ENCODE results near the gene CCDC12.
"Not testable (repeated sequence)": the region's sequence is repeated elsewhere in the genome, so short reads cannot be mapped to it uniquely, and the experiment has no call there.

CCDC12 gene

DNA sequence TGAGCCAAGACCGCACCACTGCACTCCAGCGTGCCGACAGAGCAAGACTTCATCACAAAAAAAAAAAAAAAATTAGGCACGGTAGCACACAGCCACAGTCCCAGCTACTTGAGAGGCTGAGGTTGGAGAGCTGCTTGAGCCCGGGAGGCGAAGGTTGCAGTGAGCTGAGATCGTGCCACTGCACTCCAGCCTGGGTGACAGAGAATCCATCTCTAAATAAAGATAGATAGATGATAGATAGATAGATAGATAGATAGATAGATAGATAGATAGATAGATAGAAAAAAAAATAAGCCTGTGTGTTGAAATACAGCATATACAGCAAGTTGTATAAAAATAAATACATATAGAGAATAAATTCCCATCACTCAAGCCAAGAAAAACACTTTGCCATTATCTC lies 61.7 kb downstream of the CCDC12 start:
- no peak for TF ChIP-seq FOXP2 (optimal IDR thresholded peaks at IDR 0.05; ENCODE audit: control extremely low read depth, extremely low read length, insufficient read depth)
- no peak for TF ChIP-seq POLR2AphosphoS5 (IDR thresholded peaks at IDR 0.05; ENCODE audit: borderline replicate concordance, low read depth, low read length)
- no peak for TF ChIP-seq EZH2 (IDR thresholded peaks at IDR 0.05)
- no peak for DNase-seq (ENCODE audit: low read depth, low spot score)
- peaks cover 13% of the 10 kb centered on the region; the same call in 1 of the 2 replicates for H3K36me3 ChIP-seq (ENCODE audit: insufficient read depth, low read length)
- H3K27ac ChIP-seq, result no peak overlapping the region
- H3K4me3 ChIP-seq, result no peak overlapping the region
- no peaks in the 10 kb centered on the region for H3K9me3 ChIP-seq (ENCODE audit: low read depth, low read length)
- H3K9ac ChIP-seq (ENCODE audit: insufficient read length), result no peak overlapping the region

DNA sequence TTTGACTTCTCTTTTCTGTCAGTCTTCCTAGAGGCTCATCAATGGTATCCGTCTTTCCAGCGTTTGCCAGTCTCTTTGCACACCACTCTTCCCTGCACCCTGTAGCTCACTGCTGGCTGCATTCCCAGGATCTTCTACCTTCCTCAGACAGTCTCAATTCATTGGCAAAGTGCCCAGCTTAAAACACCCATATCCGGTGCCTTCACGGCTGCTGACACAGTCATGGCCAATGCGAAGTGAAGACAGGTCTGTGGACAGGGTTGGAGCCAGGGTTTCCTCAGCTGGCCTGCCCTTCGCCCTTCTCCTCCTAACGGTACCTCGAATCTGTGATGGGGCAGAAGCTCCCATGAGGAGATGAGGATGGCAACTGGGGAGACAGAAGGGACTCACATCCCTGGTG lies 62.9 kb downstream of the CCDC12 start:
- Histone ChIP-seq H3K9me3 (ENCODE audit: low read depth, low read length) (no peaks in the 10 kb centered on the region), H3K9ac (ENCODE audit: insufficient read length) (no peak overlapping the region), H3K36me3 (ENCODE audit: insufficient read depth, low read length) (peaks cover 8% of the 10 kb centered on the region; the same call in 1 of the 2 replicates), H3K27ac (no peak overlapping the region), H3K4me3 (no peak overlapping the region)
- peak; percentile 24 for DNase-seq (ENCODE audit: low read depth, low spot score)
- no peak for TF ChIP-seq EZH2 (IDR thresholded peaks at IDR 0.05)
- TF ChIP-seq POLR2AphosphoS5 (IDR thresholded peaks at IDR 0.05; ENCODE audit: borderline replicate concordance, low read depth, low read length), result peak; percentile 44; the same call in 1 of the 2 replicates

DNA sequence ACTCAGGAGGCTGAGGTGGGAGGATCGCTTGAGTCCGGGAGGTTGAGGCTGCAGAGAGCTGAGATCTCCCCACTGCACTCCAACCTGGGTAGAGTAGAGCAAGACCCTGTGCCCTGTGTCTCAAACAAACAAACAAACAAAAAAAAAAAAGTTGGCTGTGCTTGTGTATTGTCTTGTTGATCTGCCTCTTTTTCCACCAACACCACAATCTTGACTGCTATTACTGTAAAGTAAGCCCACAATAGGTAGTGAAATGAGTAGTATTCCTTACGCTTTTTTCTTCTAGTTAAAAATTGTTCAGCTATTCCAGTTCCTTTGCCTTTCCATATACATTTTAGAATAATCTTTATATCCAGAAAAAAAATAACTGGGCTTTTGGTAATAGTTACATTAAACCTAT lies 63.6 kb downstream of the CCDC12 start:
- Histone ChIP-seq H3K36me3 (ENCODE audit: insufficient read depth, low read length) (peaks cover 6% of the 10 kb centered on the region; the same call in 1 of the 2 replicates), H3K9me3 (ENCODE audit: low read depth, low read length) (no peaks in the 10 kb centered on the region), H3K27ac (no peak overlapping the region), H3K9ac (ENCODE audit: insufficient read length) (no peak overlapping the region), H3K4me3 (no peak overlapping the region)
- no peak for DNase-seq (ENCODE audit: low read depth, low spot score)
- TF ChIP-seq FOXP2 (optimal IDR thresholded peaks at IDR 0.05; ENCODE audit: control extremely low read depth, extremely low read length, insufficient read depth), result no peak
- TF ChIP-seq EZH2 (IDR thresholded peaks at IDR 0.05), result no peak
- no peak for TF ChIP-seq POLR2AphosphoS5 (IDR thresholded peaks at IDR 0.05; ENCODE audit: borderline replicate concordance, low read depth, low read length)

DNA sequence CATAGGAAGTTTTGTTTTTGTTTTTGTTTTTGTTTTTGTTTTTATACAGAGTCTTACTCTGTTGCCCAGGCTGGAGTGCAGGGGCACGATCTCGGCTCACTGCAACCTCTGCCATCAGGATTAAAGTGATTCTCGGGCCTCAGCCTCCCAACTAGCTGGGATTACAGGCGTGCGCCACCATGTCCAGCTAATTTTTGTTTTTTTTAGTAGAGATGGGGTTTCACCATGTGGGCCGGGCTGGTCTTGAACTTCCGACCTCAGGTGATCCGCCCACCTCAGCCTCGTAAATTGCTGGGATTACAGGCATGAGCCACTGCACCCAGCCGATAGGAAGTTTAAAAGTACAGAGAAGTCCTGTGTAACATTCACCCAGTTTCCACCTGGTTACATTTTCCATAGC lies 65.6 kb downstream of the CCDC12 start:
- not testable (repeated sequence) for H3K9ac ChIP-seq (ENCODE audit: insufficient read length); H3K36me3 ChIP-seq (ENCODE audit: insufficient read depth, low read length); DNase-seq (ENCODE audit: low read depth, low spot score); H3K9me3 ChIP-seq (ENCODE audit: low read depth, low read length); H3K4me3 ChIP-seq; H3K27ac ChIP-seq

- Histone ChIP-seq H3K27ac (no peak overlapping the region), H3K9ac (ENCODE audit: insufficient read length) (no peak overlapping the region)
Observed at GRCh38 chr3:46910166-46910760, 66.3 kb downstream of the CCDC12 start.

DNA sequence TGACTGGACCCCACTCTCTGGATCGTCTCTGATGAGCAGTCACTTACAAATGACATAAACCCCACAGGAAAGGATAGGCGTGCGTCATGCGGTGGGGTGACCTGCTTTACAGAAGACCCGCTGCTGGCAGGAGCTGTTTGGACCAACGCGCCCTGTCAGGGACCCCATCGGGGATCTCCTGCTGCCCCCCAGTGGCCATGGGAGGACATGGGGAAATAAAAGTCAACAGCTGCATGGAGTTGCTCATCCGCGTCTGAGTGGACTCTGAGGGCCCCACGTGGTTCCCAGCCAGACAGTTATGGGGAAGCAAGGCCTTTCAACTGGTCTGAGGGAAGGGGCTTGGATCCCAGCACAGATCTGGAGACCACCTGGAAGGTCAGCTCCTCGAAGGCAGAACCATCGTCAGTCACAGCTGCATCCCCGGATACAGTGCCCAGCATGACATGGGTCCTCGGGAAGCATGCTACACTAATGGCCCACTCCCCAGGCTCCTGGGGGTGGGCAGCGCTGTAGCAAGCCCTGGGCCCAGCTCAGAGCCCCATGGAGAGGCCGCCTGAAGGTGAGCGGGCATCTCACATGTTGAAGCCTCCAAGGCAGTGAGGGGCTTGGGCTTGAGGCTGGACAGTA lies 66.9 kb downstream of the CCDC12 start:
- DNase-seq (ENCODE audit: low read depth, low spot score), result no peak
- Histone ChIP-seq H3K9ac (ENCODE audit: insufficient read length) (no peak overlapping the region), H3K36me3 (ENCODE audit: insufficient read depth, low read length) (no peaks in the 10 kb centered on the region), H3K4me3 (no peak overlapping the region), H3K9me3 (ENCODE audit: low read depth, low read length) (no peaks in the 10 kb centered on the region), H3K27ac (no peak overlapping the region)
- TF ChIP-seq FOXP2 (optimal IDR thresholded peaks at IDR 0.05; ENCODE audit: control extremely low read depth, extremely low read length, insufficient read depth) (no peak), EZH2 (IDR thresholded peaks at IDR 0.05) (no peak), POLR2AphosphoS5 (IDR thresholded peaks at IDR 0.05; ENCODE audit: borderline replicate concordance, low read depth, low read length) (no peak)

More at GRCh38 chr3:46910166-46910760, 66.3 kb downstream of the CCDC12 start:
- no peak overlapping the region for H3K4me3 ChIP-seq
- no peaks in the 10 kb centered on the region for H3K36me3 ChIP-seq (ENCODE audit: insufficient read depth, low read length)
- no peak for DNase-seq (ENCODE audit: low read depth, low spot score)
- H3K9me3 ChIP-seq (ENCODE audit: low read depth, low read length), result no peaks in the 10 kb centered on the region
- TF ChIP-seq FOXP2 (optimal IDR thresholded peaks at IDR 0.05; ENCODE audit: control extremely low read depth, extremely low read length, insufficient read depth), result no peak
- no peak for TF ChIP-seq POLR2AphosphoS5 (IDR thresholded peaks at IDR 0.05; ENCODE audit: borderline replicate concordance, low read depth, low read length)

DNA sequence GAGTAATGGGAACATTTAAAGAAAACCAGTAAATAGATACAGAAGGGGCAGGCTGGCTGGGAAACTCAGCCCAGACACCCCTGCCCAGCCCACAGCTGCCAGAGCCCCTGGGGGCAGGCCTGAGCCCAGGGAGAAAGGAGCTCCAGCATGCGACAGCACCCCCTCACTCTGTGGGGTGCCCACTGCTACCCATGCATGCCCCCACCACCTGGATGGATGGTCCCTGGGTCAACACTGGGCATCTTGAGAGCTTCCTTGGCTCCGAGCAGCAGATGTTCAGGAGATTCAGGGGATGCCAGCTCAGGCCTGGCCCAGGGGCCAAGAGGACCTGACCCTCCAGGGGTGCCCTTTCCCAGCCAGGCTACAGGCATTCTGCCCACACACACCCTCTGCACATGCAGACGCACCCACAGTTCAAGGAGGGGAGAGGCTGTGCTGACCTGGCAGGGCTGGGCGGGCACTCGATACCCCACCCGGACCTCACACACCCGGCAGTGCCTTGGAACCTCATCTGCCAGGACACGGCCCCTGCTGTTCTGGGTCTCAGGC lies 67.5 kb downstream of the CCDC12 start:
- no peak overlapping the region for H3K27ac ChIP-seq
- H3K4me3 ChIP-seq, result no peak overlapping the region
- no peak for TF ChIP-seq FOXP2 (optimal IDR thresholded peaks at IDR 0.05; ENCODE audit: control extremely low read depth, extremely low read length, insufficient read depth)
- no peak for TF ChIP-seq EZH2 (IDR thresholded peaks at IDR 0.05)
- TF ChIP-seq POLR2AphosphoS5 (IDR thresholded peaks at IDR 0.05; ENCODE audit: borderline replicate concordance, low read depth, low read length), result no peak
- no peak for DNase-seq (ENCODE audit: low read depth, low spot score)
- H3K9ac ChIP-seq (ENCODE audit: insufficient read length), result no peak overlapping the region
- H3K9me3 ChIP-seq (ENCODE audit: low read depth, low read length), result no peaks in the 10 kb centered on the region
- H3K36me3 ChIP-seq (ENCODE audit: insufficient read depth, low read length), result no peaks in the 10 kb centered on the region

- H3K9ac ChIP-seq (ENCODE audit: insufficient read length), result no peak overlapping the region
- DNase-seq (ENCODE audit: low read depth, low spot score), result no peak
Observed at GRCh38 chr3:46908294-46908985, 68.1 kb downstream of the CCDC12 start.

More at GRCh38 chr3:46908294-46908985, 68.1 kb downstream of the CCDC12 start:
- H3K9me3 ChIP-seq (ENCODE audit: low read depth, low read length), result no peaks in the 10 kb centered on the region
- no peak overlapping the region for H3K4me3 ChIP-seq
- no peak overlapping the region for H3K27ac ChIP-seq
- H3K36me3 ChIP-seq (ENCODE audit: insufficient read depth, low read length), result no peaks in the 10 kb centered on the region
- TF ChIP-seq POLR2AphosphoS5 (IDR thresholded peaks at IDR 0.05; ENCODE audit: borderline replicate concordance, low read depth, low read length) (no peak), EZH2 (IDR thresholded peaks at IDR 0.05) (no peak), FOXP2 (optimal IDR thresholded peaks at IDR 0.05; ENCODE audit: control extremely low read depth, extremely low read length, insufficient read depth) (no peak)

Measured in SK-N-MC (cell line).